C4-2B (cell line): ENCODE results near the gene NCOR2.

Source experiments
- CTCF ChIP-seq: fragments of 450-650 bp; conservative IDR thresholded peaks from 2 replicates; pipeline ENCODE4 v1.5.1; 2017; ENCODE audit warnings: mild to moderate bottlenecking
- ZFX ChIP-seq: fragments of 450-650 bp; IDR thresholded peaks from 2 replicates; pipeline ENCODE4 v1.6.1; 2017

GRCh38 chr12:124543052-124543589 lies 24.3 kb downstream of the NCOR2 start:
- TF ChIP-seq CTCF = no peak
- TF ChIP-seq ZFX = no peak
